HL-60/S4 treated with retinoic acid at 250 ng/mL for 4 days and 3 days (cell line): Measurements from ENCODE around the gene MKNK1.

ENCODE experiments used
- in situ Hi-C: fragments of 300-500 bp; cut with MboI; formaldehyde crosslinking; loops from 2 replicates; pipeline ENCODE4 v1.7.0; 2022; ENCODE audit warnings: low sequenced_read_pairs

Gene MKNK1

DNA sequence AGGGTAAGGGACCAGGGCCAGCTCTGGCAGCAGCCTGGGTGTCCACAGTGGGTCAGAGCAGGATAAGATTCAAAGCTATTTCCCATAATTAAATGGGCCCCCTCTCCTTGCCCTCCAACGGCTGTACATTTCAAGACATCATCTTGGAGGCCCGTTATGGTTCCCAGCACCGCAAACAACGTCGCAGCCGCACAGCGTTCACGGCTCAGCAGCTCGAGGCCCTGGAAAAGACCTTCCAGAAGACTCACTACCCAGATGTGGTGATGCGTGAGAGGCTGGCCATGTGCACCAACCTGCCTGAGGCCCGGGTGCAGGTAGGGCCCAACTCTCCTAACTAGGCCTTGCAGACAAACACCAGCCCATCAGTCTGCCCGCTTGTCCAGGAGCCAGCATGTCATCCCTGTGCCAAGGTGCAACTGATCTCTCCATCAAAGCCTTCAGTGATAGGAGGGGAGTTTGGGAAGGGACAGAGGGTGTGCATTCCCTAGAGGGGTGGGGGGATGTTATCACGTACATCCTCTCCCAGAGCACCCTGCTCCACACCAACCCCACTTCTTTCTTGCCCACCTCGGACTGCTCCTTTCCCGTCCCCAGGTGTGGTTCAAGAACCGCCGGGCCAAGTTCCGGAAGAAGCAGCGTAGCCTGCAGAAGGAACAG is 93.6 kb downstream of the MKNK1 start:
- in situ Hi-C loops: no loop called here

DNA sequence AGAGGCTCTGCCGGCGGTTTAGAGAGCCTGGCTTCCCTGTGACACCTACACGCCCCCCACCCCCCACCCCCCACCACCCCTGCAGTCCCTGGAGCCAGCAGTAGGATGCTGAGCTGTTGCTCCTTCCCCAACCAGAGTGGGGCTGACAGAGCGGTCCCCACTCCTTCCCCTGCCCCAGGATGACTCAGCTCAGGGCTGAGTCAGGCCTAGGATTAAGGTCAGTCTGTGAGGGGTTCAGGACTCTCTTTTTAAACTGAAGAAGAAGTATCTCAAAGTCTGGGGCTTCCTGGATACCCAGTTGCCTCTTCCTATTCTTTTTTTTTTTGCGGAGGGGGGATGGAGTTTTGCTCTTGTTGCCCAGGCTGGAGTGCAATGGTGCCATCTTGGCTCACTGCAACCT is 95.3 kb downstream of the MKNK1 start:
- in situ Hi-C loops: no loop called here
